Muscle of arm (tissue), 12 donors: ENCODE results near the gene PHLPP1. TPM values are rescaled to one million over a fixed set of nuclear protein-coding genes. Genes with fewer than 3 reads are reported as not detected.

Source experiments
- DNase-seq: peaks from one replicate; pipeline ENCODE4 v3.0.0-alpha.2; 2013
- polyA plus RNA-seq, 12 donors: library from polyadenylated mRNA; unstranded; fragments of 120-200 nt; gene quantifications; one replicate each; pipeline ENCODE4 v1.2.1, GENCODE V29; 2013; ENCODE audit not compliant: insufficient read length in 12 of 12

PHLPP1 gene
- polyA plus RNA-seq, 12 donors, result 7.3 to 12.0 (median 8.8) TPM; not detected in 1

DNA sequence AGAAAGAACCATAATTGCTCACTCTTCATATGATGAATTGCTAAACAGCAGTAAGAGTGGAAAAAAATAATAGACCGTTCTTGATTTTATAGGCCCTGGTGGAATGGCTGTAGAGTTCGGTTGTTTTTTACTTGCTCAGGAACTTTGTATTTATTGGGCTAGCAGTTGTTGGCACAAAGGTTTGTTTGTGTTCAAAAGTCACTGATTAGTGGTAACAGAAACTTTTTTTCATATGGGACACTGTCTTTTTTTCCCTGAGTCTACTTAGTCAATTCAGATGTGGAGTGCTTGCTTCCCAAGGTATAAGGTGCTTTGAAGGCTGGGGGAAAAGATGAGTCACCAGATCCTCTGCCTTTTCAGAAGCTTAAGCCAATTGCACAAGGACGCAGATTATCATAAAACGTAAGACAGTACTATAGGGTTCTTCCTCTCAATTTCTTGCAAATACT is 25.8 kb downstream of the PHLPP1 start:
- no peak for DNase-seq

DNA sequence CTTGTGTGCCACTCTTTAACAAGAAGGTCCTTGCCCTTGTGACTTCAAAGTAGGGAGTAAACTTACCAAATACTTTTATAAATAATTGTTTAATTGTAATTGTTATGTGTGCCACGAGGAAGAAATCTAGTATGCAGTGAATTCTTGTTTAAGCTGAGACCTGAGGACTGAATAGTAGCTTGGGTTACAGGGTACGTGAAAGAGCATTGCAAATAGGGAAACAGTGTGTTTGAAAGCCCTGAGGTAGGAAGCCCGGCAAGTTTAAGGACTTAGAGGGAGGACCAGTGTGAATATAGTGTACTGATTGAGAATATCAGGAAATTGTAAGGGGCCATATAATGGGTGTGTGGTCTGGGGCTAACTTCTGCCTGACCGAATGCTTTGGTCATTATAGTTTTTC is 26.2 kb downstream of the PHLPP1 start:
- no peak for DNase-seq

DNA sequence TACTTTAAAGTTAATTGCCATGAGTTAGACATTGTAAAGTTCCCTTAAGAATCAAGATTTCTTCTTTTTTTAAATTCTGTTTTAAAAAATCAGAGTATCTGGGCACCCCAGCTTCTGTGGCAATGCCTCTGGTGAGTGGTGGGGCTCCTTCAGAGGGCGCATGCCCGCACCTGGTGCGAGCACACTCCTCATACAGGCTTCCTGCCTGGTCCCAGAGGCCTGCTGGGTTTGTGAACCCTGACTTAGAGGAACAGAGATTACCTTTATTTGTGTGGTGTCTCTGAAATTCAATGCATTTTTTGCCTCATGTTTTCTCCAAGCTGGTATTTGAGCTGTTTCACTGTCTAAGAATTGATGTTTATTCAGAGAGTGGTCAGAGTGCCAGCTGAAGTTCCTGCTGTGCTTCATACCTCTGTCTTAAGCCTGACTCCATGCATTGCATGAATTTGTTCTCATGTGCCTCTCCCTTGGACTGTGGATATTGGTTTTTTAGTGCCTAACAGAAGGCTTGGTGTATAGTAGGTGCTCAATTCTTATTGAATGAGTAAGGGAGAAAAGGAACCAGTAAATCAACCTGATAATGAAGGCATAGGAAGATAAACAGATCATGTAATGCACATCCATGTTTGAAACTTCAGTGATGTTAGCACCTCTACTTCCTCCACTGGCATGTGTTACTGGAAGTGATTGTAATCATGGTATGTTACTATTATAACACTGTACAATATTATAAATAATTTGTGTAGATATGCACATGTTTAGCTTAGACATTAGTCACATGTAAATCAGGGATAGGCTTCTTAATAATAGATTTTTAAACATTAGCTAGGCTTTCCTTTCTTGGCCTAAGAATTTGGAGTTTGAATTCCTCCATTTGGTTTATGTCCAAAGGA is 29.0 kb downstream of the PHLPP1 start:
- no peak for DNase-seq

DNA sequence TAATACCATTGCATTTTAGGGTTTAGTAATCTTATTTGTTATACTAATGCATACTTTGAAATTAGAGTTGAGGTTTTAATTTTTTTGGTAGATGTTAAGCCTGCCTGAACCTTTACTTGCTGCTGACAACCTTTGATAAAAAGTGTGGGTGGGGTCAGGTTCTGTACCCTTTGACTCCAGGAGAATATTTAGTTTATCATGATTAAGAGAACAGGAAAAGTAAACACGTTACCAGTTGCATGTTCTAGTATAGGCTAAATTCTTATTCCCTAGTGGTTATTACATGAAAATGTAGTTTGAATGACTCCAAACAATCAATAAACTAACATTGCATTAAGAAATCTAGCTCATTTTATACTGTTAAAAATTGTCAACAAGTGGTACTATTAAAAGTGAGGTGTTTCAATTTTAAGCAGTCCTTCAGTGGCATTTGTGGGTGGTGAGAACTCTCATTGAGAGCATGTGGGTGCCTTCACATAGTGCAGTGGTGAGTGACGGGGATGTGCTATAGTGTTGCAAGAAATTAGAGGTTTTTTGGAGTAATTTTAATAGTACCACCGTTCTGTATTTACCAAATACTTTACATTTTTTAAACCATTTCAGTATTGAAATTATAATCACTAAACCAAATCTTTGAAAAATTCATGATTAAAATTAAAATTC is 29.9 kb downstream of the PHLPP1 start:
- DNase-seq, result no peak

DNA sequence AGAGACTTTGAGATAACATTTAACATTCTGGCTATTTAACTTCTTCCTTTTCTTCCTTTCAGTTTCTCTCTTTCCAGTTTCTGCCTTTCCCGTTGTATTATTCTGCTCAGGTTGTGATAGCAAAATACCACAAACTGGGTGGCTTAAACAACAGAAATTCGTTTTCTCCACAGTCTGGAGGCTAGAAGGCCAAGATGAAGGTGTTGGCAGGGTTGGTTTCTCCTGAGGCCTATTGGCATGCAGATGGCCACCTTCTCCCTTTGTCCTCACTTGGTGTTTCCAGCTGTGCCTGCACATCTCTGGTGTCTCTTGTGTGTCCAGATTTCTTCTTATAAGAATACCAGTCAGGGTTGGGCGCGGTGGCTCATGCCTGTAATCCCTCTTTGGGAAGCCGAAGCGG is 34.0 kb downstream of the PHLPP1 start:
- DNase-seq, result no peak

DNA sequence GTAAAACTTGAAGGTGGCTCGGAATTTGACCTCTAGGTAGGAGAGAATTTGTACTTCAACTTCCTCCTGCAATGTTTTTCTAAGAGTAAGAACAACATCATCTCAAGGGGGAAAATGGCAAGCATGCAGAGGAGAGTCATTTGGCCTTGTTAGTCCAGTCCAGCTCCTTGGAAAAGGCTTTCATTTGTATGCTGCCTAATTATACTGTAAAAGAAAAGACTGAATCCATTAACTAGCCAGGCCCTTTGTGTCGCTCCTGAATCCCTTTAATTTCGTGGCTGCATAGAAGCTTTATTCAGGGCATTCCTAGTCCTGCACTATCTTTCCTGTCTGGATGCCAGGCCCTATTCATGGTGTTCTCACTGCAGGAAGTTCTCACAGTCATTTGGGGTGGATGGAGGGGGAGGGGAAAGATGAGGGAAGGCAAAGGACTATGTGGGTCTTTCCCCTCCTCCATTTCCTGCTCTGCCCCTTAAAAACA is 36.0 kb downstream of the PHLPP1 start:
- DNase-seq, result no peak

DNA sequence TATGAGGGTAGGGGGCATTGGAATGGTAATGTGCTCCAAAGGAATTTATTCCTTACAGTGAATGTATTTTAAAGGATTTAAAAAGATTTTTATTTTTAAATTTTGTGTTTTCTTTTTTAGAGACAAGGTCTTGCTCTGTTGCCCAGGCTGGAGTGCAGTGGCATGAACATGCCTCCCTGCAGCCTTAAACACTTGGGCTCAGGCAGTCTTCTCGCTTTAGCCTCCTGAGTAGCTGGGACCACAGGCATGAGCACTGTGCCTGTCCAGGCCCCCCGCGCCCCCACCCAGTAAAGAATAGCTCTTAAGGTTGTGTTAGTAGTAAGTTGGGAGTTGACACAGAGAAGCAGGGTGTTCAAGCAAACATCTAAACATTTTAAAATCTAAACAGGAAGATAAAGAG is 36.6 kb downstream of the PHLPP1 start:
- no peak for DNase-seq

DNA sequence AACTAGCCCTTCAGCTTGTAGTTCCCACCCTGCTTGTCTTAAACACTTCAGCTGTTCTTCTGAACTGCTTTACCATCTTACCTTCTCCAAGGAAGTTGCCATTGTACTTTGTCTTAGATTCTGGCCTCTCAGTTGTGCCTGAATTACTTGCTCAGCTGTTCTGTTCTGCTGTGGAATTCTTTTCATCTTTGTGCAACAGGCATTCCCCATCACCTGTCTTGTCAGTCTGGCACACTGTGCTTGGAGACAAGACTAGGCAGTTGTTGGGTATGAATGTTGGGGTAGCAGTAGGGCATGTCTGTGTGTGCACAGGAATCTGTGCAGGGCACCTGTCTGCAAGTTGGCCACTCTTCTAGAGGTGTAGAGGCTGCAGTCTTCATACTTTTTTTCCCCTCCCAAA is 38.7 kb downstream of the PHLPP1 start:
- no peak for DNase-seq

DNA sequence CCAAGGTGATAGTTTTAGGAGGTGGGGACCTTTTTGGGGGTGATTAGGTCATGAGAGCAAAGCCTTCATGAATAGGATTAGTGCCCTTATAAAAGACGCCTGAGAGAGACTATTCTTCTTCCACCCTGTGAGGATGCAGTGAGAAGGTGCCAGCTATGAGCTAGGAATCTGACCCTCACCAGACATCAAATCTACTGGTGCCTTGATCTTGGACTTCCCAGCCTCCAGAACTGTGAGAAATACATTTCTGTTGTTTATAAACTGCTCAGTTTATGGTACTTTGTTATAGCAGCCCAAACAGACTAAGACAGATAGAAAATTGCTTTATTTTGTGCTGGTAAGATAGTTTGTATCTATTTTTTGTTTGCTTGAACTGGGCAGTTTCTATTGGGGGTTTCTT is 40.1 kb downstream of the PHLPP1 start:
- DNase-seq, result no peak

DNA sequence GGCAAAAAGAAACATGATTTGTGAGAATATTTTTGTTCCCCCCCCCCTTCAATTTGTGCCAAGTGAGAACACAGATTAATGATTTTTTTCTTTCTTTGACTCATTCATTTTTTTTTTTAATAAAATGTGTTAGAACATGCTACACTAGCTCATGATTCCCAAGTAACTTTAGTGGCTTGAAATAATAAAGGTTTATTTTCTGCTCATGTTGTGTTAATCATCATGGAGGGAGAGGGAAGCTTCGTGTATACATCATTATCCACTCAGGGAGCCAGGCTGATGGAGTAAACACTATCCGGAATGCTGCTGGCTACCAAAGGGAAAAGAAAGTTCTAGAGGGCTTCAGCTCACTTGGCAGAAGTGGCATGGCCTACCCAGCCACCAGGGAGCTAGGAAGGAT is 40.6 kb downstream of the PHLPP1 start:
- no peak for DNase-seq

DNA sequence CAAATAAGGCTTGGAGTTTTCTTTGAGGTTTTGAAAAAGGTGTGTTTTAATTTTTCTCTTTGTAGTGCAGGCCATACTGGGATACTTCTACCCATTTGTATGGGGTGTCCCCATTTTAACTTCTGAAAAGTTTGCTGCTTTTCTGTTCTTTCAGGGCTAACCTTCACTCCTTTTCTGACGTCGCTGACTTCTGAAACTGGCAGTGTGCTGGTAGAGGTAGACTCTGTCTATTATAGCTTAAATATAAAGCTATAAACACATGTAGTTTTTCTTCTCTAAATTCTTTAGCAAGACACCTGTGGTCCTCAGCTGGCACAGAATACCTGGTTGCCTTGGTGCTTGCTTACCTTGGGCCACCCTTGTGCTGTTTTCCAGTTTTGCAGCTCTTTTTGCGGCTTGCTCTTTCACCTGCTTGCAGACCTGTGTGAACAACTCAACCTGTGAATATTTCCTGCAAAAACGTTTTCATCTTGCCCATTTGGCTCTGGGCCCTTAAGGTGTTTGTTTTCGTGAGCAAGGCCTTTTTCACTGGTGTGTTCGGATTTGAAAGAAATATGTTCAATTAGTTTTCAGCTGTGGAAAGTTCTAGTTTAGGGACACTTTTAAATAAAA is 42.2 kb downstream of the PHLPP1 start:
- no peak for DNase-seq

DNA sequence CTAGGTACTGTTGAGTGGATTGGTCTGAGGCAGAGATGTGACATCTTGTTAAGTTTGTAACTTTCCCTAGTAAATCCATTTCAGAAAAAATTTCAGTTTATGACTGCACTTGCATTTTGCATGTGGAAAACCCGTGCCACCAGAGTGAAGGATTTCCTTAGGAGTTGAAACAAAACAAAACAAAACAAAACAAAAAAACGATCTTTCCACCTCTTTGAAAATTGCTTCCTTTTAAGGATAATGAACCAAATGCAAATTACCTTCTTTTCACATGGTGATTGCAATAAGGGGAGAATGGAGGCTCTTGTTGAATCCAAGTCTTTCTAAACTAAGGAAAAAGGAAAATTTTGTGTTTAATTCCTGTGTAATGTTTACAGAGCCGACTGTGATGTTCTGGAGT is 43.2 kb downstream of the PHLPP1 start:
- DNase-seq, result no peak

DNA sequence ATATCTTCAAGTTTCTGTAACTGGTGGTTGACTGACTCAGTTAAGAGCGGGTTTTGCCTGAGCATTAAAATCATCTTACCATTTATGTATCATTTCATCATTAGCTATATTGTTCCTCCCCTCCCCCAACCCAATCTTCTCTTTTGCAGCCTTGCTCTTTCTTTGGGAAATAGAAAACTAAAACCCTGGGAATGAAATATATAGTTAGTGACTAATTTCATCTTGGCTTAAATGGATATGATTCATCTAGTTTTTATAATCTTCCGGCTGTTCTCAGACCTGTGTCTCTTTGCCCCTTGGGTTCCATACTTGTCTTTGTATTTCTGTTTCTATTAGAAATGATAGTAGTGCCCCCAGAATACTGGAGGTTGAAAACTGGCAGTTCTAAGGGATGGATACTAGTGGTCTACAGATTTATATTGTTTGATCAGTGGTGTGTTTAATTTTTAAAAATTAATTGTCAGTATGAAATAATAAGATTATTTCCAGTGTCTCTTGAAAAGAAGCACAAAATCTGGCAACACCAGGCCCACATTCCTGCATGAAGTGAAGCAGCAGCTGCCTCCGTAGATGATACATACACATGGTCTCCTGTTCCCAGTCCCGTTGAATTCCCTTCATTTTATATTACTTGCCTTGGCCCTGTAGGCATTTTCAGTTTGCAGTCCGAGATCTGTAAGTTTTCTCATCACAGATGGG is 44.5 kb downstream of the PHLPP1 start:
- no peak for DNase-seq

DNA sequence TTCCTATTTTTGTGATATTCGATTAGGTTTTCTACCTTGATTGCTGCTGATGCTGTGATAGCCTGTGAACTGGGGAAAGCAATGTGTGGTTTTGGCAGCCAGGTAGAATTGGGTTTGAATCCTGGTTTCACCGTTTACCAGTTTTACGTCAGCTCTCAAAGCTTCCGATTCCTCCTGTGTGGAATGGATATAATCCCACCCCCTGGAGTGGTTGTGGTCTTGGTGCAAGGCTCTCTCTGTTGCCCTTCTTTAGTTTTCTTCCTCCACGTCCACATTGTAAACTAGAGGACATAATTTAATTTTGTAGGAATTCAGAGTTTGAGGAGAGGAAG is 45.0 kb downstream of the PHLPP1 start:
- DNase-seq, result no peak

DNA sequence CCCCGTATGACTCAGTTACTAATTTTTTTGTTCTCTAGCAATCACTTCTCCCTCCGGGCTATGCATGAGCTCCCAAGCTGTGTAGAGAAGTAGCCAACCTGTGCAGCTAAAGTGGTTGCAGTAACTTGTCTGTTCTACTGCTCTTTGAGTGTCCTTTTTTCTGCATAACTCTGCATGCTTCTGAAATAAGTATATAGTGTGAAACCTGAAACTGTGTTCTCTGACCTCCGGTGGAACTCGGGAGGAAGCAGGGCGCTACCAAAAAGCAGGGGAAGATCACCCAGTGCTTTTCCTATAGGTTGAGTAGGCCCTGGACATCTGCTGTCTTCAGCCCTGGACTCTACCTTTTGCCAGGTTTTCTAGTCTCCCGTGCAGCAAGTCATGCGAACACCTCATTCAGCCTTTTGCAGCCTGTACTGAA is 47.8 kb downstream of the PHLPP1 start:
- DNase-seq, result no peak

DNA sequence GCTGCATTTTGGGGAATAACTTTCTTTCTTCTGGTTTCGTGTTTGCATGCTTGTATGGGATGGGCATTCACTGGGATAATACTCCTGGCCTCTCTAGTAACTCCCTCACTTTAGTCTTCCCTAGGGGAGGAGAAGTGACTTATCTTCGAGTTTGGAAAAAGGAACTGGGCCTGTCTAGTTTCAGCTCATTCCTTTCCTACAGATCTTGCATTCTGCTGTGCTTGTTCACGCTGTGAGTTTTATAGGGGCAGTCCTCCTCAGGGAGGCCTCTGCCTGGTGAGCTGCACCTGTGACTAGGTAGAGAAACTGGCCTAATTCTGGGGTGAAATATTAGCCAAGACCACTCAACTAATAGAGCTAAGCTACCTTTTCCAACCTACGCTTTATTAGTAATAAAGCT is 50.9 kb downstream of the PHLPP1 start:
- no peak for DNase-seq

DNA sequence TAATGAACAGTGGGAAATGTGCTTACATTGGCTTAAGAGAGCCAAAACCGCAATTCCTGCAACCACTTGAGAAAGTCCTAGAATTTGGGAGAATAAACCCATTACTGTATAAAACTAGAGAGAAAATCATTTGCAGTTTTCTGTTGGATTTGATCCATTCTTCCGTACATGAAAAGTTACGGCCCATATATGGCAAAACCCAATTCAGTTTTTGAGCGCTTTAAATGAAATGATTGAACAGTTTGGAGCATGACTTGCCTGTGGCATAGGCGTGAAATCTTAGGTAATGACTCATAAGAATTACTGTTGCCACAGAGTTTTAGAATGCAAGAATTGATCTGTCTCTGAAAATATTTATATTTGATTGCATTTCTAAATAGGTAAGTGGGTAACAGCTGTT is 52.0 kb downstream of the PHLPP1 start:
- DNase-seq, result no peak

DNA sequence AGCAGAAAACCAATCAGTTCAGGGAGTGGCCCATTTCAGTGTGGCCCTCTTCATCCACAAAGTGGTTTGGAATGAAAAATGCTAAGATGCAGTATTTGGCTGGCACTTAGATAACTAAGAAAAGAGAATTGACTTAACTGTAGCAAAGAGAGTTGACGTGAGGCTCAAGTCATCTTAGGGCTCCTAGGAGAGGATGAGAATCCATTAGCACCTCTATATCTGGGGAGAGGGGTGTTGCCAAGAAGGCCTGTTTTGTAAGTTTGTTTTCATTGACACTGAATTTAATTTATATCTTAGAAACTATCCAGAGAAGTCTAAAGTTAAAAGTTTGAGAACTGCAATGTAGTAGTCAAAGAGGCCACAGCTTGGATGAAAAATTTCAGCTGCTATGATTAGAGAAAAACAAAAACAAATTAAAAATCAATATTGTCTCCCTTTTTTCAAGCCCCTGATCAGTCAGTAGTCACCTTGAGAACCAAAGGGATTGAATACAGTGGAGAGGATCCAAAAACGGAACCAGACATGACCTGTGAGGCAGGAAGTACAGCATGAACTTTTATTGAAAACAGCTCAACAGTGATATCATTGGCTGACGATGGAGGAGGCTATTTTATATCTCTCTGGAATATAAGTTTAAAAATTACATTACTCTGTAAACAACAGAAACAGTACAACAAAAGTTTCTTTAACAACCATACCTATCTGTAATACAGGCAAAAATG is 52.7 kb downstream of the PHLPP1 start:
- DNase-seq, result no peak

DNA sequence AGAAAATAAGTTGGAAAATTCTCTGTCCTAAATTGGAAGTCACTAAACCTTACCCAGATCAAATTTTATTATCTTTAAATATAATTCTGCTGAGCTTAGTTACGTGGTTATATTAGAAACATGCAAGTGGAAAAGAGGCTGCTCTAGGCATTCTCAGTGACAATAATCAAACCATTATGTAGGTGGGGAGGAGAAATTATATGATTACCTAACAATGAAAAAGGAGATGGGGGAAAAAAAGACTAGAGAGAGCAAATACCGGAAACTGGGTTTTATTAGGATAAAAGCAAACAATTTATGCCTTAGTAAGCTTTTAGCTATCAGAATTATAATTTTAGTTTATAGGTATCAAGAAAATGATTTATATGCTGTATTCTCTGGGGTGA is 53.2 kb downstream of the PHLPP1 start:
- no peak for DNase-seq

DNA sequence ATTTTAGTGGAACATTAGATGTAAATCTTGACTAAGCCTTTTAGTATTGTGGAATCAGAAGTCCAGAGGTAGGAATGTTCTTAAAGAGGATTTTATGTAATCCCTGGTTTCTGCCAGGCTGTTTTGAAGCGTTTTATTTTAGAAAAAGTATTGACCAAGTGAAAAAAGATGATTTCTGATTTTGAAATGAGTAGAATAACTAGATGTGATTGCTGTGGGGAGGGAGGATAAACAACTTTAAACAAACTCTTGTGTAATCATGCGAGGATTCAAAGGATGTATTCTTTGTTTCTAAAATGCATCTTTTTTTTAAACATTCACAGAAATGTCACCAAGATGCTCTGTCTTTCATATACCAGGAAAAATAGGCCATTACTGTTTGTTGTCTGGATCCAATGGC is 53.9 kb downstream of the PHLPP1 start:
- DNase-seq, result no peak

DNA sequence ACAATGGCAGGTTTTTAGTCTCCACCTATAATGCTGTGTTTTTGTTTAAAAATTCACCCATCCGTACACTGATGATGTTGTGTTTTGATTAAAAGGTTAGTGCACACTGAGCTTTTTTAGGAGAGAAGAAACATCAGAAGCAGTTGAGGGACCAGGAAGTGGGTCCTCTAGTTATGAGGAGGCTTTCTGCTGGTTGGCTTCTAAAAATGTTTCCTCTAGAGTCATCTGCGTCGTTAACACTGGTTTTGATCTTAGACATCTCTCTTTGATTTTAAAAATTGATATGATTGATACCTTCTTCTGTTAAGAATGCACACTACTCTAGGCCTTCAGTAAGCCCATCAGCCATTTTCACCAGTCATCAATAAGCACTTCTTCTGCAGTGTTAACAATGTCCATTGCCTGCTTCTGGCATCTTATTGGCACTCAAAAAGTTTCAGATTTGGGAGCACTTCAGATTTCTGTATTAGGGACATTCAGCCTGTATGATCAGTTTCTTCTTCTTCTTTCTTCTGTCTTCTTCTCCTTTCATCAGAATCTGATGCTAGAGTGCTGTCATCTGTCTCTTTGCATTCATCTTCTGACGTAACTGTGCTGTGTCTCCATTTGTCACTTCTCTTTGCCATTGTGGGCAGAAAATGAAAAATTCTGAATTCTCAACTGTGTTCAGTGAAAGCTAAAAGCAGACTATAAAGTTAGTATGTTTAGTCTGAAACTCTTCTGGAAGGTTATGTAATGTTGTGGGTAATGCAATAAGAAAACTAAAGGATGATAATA is 56.3 kb downstream of the PHLPP1 start:
- DNase-seq, result no peak
